GM19468 (cell line): Measurements from ENCODE around the gene SORCS2.

Experiments
- ATAC-seq: cut with Tn5 transposase; IDR thresholded peaks from one replicate; pipeline ENCODE4 v1.9.1; 2021; ENCODE audit warnings: mild to moderate bottlenecking, moderate library complexity, moderate number of reproducible peaks; ENCODE audit not compliant: unreplicated experiment; ENCODE audit errors: extremely low read depth

SORCS2 gene

DNA sequence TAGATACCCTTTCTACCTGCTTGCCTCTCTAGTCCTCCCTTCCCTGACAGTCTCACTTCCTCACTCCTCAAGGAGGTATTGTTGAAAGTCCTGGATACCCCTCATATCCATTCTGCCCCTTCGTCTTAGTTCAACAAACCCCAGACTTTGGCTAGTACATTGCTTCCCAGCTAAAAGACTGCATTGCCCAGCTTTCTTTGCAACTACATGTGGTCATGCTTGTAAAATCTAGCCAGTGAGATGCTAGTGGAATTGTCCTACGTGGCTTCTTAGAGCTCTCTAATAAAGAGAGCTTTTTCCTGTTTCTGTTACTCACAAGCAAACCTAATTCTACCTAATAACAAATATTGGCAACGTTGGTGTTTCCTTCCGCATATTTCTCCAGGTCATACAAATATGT, 480.3 kb downstream of the SORCS2 start:
- no peak for ATAC-seq

DNA sequence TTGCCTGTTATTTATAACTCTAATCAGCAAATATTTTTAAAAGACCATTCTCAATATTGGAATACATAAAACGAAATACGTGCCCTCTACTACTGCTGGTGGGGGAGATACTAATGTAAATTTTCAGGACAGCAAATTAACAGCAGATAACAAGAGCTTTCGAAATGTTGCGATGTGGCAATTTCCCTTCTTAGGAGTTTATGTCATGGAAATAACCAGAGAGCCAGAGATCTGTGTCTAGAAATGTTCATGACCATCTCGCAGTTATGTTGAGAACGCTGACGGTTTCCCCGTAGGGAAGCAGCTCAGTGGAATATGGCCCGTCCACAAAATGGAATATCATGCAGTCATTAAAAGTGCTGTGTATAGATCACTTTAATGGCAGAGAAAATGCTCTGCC, 480.8 kb downstream of the SORCS2 start:
- ATAC-seq: no peak

DNA sequence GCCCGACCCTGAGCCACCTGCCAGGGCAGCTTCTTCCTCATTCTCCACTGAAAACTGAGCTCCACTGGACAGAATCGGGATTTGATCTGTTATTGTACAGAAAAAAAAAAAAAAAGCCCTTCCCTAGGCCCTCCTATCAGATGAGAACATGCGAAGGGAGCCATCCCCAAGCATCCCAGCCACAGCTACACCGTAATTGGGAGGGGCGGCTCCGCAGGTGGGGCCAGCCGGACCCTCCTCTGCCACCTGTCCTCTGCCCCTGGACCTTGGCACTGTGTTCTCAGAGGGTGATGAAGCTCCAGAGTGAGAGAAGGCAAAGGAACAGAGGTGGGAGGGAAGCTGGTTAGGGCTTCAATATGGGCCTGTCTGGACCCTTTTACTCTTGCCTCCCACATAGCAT, 482.4 kb downstream of the SORCS2 start:
- no peak for ATAC-seq

DNA sequence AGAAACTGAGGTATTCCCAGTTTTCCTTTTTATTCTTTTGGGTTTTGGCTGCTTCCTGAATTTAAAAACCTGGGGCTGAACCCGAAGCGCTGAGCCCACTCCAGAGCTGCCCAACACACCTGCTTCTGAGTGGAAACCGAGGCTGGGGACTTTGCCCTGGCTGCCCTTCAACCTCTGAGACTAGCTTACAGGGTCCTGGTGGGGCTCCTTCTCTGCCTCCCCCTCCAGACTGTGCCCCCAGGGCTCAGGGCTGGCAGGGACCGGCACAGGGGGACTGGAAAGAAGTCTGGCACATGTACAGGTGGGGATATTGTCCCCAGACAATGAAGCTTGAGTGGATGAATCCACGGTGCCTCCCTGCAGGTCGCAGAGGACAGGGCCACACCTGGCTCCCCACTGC, 482.8 kb downstream of the SORCS2 start:
- no peak for ATAC-seq

DNA sequence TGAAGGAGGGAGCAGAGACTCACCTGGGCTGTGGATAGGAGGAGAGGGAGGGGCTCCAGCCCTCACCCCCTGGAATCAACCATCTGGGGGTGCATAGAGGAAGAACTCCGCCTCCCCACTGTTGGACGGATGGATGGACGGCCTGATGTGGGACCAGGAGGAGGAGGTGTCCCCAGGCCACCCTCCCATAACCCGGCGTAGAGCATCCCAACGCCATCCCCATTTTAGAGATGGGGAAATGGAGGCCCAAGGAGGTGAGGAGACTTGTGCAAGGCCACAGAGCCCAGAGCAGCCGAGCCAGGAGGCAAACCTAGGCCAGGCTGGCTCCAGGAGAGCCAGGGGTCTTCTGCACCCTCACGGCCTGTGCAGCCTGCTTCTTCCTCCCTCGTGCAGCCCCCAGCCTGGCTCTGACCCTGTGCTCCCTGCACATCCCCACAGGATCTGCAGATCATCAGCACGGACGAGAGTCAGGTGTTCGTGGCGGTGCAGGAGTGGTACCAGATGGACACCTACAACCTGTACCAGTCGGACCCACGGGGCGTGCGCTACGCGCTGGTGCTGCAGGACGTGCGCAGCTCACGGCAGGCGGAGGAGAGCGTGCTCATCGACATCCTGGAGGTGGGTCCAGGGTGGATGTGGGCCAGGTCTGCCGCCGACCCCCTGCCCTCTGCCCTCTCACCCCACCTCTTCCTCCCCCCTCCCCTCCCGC, 483.4 kb downstream of the SORCS2 start:
- no peak for ATAC-seq

DNA sequence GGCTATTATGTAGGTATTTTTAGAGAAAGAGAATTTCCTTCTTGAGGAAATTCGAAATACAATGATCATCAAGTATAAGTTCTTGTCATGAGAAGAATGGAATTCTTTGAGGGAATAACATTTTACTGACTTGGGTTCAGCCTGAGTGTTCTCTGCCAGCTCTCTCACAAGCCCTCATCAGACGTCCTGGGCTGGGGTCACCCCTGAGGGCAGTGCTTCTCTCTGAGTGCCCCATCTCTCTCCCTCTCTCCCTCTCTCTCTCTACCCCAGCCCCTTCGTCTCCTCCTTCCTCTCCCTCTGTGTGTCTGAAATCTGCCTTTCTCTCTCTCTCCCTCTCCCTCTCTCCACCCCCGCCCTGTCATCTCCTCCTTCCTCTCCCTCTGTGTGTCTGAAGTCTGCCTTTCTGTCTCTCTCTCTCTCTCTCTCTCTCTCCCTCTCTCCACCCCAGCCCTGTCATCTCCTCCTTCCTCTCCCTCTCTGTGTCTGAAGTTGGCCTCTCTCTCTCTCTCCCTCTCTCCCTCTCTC, 484.1 kb downstream of the SORCS2 start:
- ATAC-seq: no peak

DNA sequence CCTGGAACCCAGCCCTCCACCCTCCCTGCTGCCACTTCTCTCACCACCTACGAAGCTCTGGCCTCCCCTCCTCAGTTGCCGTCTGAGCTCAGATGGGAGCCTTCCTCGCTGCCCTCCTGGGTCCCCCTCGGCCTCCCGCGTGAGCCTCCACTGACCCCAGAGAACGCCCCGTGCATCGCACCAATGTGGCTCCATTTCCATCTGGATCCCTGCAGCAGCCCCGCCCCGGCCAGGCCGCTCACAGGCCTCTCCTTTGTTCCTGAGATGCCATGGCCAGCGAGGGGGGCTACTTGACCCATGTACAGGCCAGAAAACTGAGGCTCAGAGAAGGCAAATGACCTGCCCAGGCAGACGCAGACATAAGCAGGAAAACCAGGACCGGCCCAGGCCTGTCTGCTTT, 484.7 kb downstream of the SORCS2 start:
- ATAC-seq: no peak

DNA sequence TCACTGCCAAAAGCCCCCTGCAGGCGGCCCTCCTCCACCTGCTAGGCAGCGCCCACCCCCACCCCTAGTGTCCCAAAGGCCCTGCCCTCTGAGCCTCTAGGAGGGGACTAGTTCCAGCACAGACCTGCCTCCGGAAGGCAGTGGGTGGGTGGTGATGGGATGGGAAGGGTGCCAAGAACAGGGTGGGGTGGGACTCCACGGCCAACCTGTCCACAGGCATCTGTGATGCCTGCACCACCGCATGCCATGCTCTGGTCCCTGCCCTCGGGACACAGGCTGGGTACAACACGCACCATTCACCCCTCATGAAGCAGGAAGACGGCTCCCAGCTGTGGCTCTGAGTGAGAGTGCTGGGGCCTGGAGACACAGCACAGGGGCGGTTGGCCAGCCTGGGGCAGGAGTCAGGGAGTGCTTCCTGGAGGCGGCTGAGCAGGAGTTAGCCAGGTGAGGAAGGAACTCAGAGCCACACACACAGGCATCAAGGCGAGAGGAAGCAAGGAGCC, 485.5 kb downstream of the SORCS2 start:
- ATAC-seq: no peak

DNA sequence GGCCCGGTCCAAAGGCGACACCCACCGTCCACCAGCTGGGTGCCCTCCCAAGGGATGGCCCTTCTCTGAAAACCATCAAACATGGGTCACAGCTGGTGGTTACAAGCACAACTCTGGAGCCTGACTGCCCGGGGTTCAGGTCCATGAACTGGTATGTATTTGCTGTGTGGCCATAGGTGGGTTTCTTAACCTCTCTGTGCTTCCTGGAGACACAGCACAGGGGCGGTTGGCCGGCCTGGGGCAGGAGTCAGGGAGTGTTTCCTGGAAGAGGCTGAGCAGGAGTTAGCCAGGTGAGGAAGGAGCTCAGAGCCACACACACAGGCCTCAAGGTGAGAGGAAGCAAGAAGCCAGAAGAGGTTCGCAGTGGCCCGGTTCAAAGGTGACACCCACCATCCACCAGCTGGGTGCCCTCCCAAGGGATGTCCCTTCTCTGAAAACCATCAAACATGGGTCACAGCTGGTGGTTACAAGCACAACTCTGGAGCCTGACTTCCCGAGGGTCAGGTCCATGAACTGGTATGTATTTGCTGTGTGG, 486.0 kb downstream of the SORCS2 start:
- ATAC-seq: no peak

DNA sequence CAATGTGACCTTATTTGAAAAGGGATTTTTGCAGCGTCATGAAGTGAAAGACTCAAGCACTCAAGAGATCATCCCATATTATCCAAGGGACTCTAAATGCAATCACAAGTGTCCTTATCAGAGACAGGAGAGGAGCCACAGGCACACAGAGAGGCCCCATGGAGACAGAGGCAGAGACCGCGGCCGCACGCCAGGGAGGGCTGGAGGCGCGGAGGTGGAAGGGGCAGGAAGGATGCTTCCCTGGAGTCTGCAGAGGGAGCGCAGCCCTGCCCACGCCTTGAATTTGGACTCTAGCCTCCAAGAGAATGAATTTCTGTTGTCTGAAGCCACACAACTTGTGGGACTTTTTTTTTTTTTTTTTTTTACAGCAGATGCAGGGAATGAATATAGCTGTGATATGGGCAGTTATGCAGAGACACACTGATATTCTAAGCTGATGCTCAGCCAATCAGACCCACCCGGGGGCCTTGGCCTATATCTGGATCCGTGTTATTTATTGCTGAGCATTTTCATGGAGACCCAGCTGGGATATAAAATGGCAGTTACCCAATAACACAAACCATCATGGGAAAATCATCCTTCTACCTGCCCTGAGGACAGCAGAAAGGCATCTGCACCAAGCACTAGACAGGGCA, 487.2 kb downstream of the SORCS2 start:
- no peak for ATAC-seq

DNA sequence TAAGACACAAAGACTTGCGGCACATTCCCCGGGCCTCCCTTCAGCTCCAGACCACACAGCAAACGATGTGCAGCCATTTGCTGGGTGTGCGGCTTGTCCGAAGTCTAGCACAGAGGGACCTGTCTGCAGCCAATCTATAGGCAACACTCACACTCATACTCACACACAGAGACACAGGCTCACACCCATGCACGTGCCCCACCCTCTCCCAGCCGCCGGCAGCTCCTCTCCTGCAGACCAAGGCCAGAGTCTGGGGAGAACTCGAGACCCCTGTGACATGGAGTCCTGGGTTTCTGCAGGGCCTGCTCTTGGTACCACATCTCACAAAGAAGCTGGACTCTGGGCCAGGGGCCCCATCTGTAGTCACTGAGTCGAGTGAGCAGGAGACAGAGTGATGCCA, 487.8 kb downstream of the SORCS2 start:
- no peak for ATAC-seq

DNA sequence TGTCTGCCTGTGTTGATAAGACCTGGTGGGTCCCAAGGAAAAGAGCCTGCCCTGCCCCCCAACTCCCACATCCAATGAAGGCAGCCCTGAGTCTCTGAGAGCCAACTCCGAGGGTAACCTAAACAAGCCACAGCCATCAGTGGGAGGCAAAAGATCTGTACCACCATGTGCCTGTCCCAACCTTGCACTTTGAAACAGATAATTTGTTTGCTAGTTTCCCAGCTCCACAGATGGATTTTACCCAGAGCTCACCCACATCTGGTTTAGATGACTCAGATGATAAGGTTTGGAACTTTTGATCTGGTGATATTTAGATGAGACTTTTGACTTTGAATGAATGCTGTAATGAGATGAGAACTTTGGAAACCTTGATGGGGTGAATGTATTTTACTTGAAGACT, 488.4 kb downstream of the SORCS2 start:
- ATAC-seq: no peak

DNA sequence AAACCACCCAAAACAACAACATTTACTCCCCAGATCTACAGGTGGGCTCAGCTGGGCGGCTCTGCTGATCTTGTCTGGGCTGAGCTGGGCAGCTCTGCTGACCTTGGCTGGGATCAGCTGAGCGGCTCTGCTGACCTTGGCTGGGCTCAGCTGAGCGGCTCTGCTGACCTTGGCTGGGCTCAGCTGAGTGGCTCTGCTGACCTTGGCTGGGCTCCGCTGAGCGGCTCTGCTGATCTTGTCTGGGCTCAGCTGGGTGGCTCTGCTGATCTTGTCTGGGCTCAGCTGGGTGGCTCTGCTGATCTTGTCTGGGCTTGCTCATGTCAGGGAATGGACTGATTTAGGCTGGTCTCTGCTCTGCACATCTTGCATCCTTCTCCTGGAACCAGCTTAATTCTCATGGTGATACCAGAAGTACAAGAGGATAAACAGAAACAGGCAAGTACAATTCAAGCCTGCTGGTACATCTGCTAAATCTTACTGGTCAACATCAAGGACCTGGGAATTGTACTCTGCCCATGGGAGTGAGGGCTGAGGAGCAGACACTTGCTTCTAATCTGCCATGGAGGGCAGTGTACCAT, 490.9 kb downstream of the SORCS2 start:
- ATAC-seq: no peak

DNA sequence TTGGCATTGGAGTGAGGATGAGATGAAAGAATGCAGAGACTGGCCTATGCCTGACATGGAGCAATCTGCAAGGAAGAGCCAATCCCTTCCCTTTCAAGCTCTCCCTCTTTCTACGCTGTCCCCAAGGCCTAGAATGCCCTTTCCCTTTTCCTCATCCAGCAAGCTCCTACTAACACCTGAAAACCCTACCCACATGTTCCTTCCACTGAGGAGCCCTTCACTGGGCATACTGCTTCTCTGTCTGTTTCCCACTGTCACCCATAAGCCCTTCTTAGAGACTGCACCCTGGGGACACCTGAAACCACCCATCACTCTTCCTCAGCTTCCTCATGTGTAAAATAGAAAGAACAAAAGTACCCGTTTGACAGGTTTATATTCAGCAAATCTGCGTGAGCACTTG, 492.0 kb downstream of the SORCS2 start:
- ATAC-seq: no peak

DNA sequence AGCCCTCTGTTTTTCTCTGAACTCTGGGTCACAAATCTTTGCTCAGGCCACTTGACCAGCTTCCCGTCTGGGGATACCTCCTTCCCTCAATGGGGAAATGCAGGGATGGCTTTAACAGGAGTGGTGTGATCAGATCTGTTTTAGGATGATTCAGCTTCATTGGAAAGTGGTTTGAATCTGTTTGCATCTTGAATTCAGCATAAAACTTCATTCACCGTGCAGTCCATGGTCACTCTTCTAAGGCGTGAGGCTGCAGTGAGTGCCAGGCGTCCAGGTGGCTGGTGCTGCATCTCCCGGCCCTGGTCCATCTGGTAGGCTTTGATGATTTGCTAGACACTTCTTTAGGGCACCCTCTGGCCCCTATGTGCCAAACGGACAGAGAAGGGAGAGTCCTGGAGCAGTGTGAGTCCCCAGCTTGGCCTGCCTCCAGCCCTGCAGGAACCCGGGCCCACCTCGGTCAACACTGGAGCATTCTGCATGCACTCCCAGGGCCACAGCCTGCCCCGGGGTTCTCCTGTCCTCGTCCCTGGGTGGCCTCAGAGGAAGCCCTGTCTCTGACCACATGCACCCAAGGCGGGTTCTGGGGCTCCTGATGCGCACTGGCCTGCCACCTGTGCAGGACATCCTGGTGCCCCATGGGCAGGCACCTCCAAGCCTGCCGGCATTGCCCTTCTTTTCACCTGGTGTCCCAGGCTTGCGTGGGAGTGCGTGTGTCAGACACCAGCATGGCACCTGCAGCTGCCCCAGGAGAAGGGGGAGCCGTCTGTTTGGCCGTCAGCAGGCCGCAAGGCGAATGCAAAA, 493.9 kb downstream of the SORCS2 start:
- ATAC-seq: no peak

DNA sequence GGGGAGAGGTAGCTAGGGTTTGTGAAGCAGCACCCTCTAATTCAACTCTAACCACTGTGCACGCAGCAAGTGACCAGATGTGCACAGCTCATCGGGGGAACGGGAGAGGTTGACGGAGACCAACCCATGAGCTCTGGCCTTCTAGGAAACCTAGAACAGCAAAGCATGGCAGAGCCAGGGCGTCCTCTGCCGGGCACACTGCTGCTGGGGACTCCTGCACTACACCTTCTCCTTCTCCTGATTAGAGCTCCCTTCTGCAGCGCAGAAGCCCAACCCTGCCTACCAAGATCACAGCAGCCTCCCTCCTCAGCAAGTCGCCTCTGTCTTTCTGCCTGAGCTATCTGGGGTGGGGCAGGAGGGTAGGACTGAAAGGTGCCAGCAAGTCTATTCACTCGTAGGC, 494.7 kb downstream of the SORCS2 start:
- ATAC-seq: no peak

DNA sequence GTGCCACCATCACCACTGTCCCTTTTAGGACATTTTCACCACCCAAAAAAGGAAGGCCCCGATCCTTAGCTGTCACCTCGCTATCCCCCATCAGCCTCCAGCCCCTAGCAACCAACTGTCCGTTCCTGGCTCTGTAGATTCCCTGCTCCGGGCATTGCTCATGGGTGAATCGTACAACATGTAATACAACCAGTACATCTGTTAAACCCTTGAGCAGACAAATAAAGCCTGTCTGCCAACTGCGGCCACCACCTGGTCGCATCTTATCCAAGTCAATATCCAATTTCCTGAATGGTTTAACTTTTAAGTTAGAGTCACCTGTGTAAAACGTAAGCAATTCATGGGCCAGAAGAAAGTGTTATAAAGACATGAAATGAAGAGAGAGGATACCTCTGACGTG, 495.5 kb downstream of the SORCS2 start:
- no peak for ATAC-seq

DNA sequence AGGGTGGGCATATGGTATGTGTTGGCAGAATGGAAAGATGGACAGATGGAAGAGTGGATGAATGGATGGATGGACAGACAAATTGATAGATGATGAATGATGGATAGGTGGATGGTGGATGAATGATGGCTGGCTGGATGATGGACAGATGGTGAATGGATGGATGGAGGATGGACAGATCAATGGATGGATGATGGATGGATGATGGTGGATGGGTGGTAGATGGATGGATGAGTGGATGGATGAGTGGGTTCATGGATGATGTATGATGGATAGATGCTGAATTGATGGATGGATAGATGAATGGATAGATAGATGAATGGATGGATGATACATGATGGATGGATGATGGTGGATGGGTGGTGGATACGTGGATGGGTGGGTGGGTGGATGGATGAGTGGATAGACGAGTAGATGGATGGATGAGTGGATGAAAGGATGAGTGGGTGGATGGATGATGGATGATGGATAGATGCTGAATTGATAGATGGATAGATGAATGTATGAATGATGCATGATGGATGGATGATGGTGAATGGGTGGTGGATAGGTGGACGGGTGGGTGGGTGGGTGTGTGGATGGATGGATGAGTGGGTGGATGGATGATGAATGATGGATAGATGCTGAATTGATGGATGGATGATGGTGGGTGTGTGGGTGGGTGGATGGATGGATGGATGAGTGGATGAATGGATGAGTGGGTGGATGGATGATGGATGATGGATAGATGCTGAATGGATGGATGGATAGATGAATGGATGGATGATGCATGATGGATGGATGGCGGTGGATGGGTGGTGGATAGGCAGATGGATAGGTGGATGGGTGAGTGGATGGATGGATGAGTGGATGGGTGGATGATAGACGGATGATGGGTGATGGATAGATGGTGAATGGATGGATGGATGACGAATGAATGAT, 497.7 kb downstream of the SORCS2 start:
- no peak for ATAC-seq

DNA sequence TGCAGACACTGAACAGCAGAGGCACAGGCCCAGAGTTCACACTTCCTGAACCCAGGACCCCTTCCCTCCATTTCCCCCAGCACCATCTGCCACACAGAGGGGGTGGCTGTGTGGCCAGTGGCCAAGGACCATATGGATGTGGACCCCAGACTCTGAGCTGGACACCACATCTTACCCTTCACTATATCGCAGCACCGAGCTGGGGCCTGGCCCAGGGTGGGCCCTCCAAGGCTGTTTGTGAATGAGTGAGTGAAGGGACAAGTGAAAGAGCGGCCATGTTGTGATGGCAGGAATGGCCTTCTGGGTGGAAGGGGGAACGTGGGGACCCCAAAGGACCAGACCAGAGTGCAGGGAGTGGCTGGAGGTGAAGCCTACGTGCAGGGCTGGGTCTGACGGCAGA, 498.7 kb downstream of the SORCS2 start:
- ATAC-seq: no peak
